GM23338 (cell line): Measurements from ENCODE around the gene CALCB. TPM values are rescaled to one million over a fixed set of nuclear protein-coding genes. Genes with fewer than 3 reads are reported as not detected.

ENCODE experiments used
- ATAC-seq: fragments of 200-7000 bp; cut with Tn5 transposase; 3 replicates; pipeline ENCODE4 v1.9.1; 2020
- DNase-seq: peaks from one replicate; pipeline ENCODE4 v3.0.0-alpha.2; 2015; ENCODE audit warnings: low spot score
- H2AFZ ChIP-seq: fragments of 200-600 bp; sonication (generic); 2 replicates; pipeline ENCODE4 v1.8.0; 2016; ENCODE audit warnings: antibody characterized with exemption, mild to moderate bottlenecking, moderate library complexity
- H3F3A ChIP-seq: fragments of 200-600 bp; sonication (generic); replicated peaks from 2 replicates; pipeline ENCODE4 v1.8.0; 2017; ENCODE audit warnings: antibody characterized with exemption, mixed run types, low read depth
- H3K27ac ChIP-seq: fragments of 200-600 bp; sonication (generic); 2 replicates; pipeline ENCODE4 v1.6.1; 2016; ENCODE audit warnings: low read depth
- H3K27me3 ChIP-seq: fragments of 200-600 bp; sonication (generic); 2 replicates; pipeline ENCODE4 v1.8.0; 2016; ENCODE audit warnings: mild to moderate bottlenecking, mixed run types, moderate library complexity; ENCODE audit not compliant: insufficient read depth
- H3K36me3 ChIP-seq: fragments of 200-600 bp; sonication (generic); 2 replicates; pipeline ENCODE4 v1.8.0; 2016; ENCODE audit warnings: mild to moderate bottlenecking; ENCODE audit not compliant: insufficient read depth
- H3K4me1 ChIP-seq: fragments of 200-600 bp; sonication (generic); 2 replicates; pipeline ENCODE4 v1.8.0; 2016; ENCODE audit warnings: mild to moderate bottlenecking, moderate library complexity; ENCODE audit not compliant: insufficient read depth
- H3K4me2 ChIP-seq: fragments of 200-600 bp; sonication (generic); 2 replicates; pipeline ENCODE4 v1.7.1; 2017; ENCODE audit warnings: mixed run types
- H3K4me3 ChIP-seq: fragments of 200-600 bp; sonication (generic); 2 replicates; pipeline ENCODE4 v1.6.1; 2016; ENCODE audit warnings: mixed run types
- H3K79me2 ChIP-seq: fragments of 200-600 bp; sonication (generic); replicated peaks from 2 replicates; pipeline ENCODE4 v1.8.0; 2017; ENCODE audit warnings: mild to moderate bottlenecking; ENCODE audit not compliant: insufficient read depth
- H3K9me2 ChIP-seq: fragments of 200-600 bp; sonication (generic); 2 replicates; pipeline ENCODE4 v1.8.0; 2017; ENCODE audit not compliant: insufficient read depth
- H4K20me1 ChIP-seq: fragments of 200-600 bp; sonication (generic); replicated peaks from 2 replicates; pipeline ENCODE4 v1.8.0; 2017; ENCODE audit warnings: mild to moderate bottlenecking; ENCODE audit not compliant: insufficient read depth
- H3K27ac Mint-ChIP-seq: 2 replicates; pipeline ENCODE4 v1.8.0; 2020; ENCODE audit warnings: inconsistent platforms, mild to moderate bottlenecking, moderate library complexity, mixed read lengths
- H3K27me3 Mint-ChIP-seq: 3 replicates; pipeline ENCODE4 v1.8.0; 2022; ENCODE audit warnings: low read depth, mild to moderate bottlenecking, moderate library complexity, mixed read lengths, inconsistent platforms; ENCODE audit not compliant: insufficient read depth, poor library complexity
- H3K36me3 Mint-ChIP-seq: 3 replicates; pipeline ENCODE4 v1.8.0; 2021; ENCODE audit warnings: low read depth, mild to moderate bottlenecking, inconsistent platforms, moderate library complexity, mixed read lengths
- H3K4me1 Mint-ChIP-seq: 3 replicates; pipeline ENCODE4 v1.8.0; 2020; ENCODE audit warnings: mild to moderate bottlenecking, inconsistent platforms, mixed read lengths
- H3K4me3 Mint-ChIP-seq: 3 replicates; pipeline ENCODE4 v1.8.0; 2021; ENCODE audit warnings: moderate library complexity, mild to moderate bottlenecking, inconsistent platforms, mixed read lengths
- H3K9me3 Mint-ChIP-seq: 3 replicates; pipeline ENCODE4 v1.8.0; 2020; ENCODE audit warnings: moderate library complexity, mild to moderate bottlenecking, inconsistent platforms, mixed read lengths
- EZH2 ChIP-seq: fragments of 200-600 bp; sonication (generic); IDR thresholded peaks from one replicate; pipeline ENCODE4 v1.8.0; 2017; ENCODE audit warnings: antibody characterized with exemption, mild to moderate bottlenecking, low read depth; ENCODE audit not compliant: unreplicated experiment
- EZH2phosphoT487 ChIP-seq: fragments of 200-600 bp; sonication (generic); IDR thresholded peaks from one replicate; pipeline ENCODE4 v1.8.1; 2018; ENCODE audit warnings: antibody characterized with exemption; ENCODE audit not compliant: unreplicated experiment
- JUNB ChIP-seq: IDR thresholded peaks from one replicate; pipeline ENCODE4 v1.6.1; 2016; ENCODE audit warnings: antibody characterized with exemption; ENCODE audit not compliant: unreplicated experiment
- NANOG ChIP-seq: IDR thresholded peaks from 2 replicates; pipeline ENCODE4 v1.6.1; 2016; ENCODE audit warnings: antibody characterized with exemption, borderline replicate concordance
- POLR2AphosphoS5 ChIP-seq: IDR thresholded peaks from 2 replicates; pipeline ENCODE4 v1.6.1; 2016; ENCODE audit warnings: antibody characterized with exemption, low read depth
- ZNF114 ChIP-seq: fragments of 250-450 bp; sonication (Bioruptor Pico); IDR thresholded peaks from 2 replicates; pipeline ENCODE4 v1.5.0; 2020; ENCODE audit warnings: mild to moderate bottlenecking, moderate library complexity
- polyA plus RNA-seq: library from polyadenylated mRNA; unstranded; fragments of >200 nt; fragmentation: Nextera tagmentation; extraction: Ambion mirVana; gene quantifications from 2 replicates; pipeline ENCODE4 v1.2.1, GENCODE V29; 2016
- total RNA-seq: library from RNA; depleted of rRNA; stranded (reverse); fragments of >200 nt; shearing (Covaris generic); gene quantifications from 2 replicates; pipeline ENCODE4 v1.2.3, GENCODE V29; 2014
- TF ChIP-seq, protein P1 (sequence below): IDR thresholded peaks from 2 replicates; pipeline ENCODE4 v1.6.1; 2016; ENCODE audit warnings: antibody characterized with exemption
- TF ChIP-seq, protein P2 (sequence below): IDR thresholded peaks from one replicate; pipeline ENCODE4 v1.6.1; 2018; ENCODE audit warnings: antibody characterized with exemption; ENCODE audit not compliant: unreplicated experiment
- TF ChIP-seq, protein P3 (sequence below): fragments of 250-450 bp; sonication (Bioruptor Pico); IDR thresholded peaks from 2 replicates; pipeline ENCODE4 v1.5.0; 2020; ENCODE audit warnings: mild to moderate bottlenecking, moderate library complexity

The CALCB gene
- total and polyA plus RNA-seq, 2 experiments from 2014 or later: 7.9 to 9.5 TPM

DNA sequence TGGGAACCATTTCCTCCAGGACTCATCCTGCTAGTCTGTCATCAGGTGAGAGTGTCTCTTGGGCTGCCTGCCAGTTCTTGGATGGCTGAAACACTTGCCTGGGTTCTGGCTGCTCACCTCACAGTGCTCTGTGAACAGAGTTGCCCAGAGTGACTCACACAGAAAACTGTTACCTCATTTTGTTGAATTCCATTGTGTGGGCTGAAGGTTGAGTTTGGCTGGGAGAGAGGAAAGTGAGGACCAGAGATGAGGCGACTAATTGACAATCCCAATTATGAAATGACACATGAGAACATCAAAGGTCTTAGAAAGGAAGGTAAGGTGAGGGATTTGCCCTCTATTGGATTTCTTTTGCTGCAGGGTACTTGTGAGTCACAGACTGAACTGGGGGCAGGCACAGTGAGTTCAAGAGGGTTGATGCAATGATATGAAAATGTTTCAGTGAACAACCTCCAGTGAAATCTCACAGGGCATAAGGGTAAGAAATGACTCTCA, 20.2 kb upstream of the CALCB start:
- Histone ChIP-seq H2AFZ (no peak overlapping the region), H3K4me2 (no peak overlapping the region), H4K20me1 (no peaks in the 10 kb centered on the region), H3K27ac (no peak overlapping the region), H3K27me3 (no peaks in the 10 kb centered on the region), H3K9me2 (no peaks in the 10 kb centered on the region), H3F3A (no peaks in the 10 kb centered on the region), H3K4me1 (no peaks in the 10 kb centered on the region), H3K4me3 (no peak overlapping the region), H3K79me2 (no peaks in the 10 kb centered on the region), H3K36me3 (no peaks in the 10 kb centered on the region)
- TF ChIP-seq EZH2: no peak
- no peak for TF ChIP-seq EZH2phosphoT487
- no peak for TF ChIP-seq NANOG
- TF ChIP-seq, protein P1, sequence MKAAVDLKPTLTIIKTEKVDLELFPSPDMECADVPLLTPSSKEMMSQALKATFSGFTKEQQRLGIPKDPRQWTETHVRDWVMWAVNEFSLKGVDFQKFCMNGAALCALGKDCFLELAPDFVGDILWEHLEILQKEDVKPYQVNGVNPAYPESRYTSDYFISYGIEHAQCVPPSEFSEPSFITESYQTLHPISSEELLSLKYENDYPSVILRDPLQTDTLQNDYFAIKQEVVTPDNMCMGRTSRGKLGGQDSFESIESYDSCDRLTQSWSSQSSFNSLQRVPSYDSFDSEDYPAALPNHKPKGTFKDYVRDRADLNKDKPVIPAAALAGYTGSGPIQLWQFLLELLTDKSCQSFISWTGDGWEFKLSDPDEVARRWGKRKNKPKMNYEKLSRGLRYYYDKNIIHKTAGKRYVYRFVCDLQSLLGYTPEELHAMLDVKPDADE: no peak
- TF ChIP-seq ZNF114 (CRISPR knock-in tag): no peak
- TF ChIP-seq JUNB: no peak
- TF ChIP-seq, protein P2, sequence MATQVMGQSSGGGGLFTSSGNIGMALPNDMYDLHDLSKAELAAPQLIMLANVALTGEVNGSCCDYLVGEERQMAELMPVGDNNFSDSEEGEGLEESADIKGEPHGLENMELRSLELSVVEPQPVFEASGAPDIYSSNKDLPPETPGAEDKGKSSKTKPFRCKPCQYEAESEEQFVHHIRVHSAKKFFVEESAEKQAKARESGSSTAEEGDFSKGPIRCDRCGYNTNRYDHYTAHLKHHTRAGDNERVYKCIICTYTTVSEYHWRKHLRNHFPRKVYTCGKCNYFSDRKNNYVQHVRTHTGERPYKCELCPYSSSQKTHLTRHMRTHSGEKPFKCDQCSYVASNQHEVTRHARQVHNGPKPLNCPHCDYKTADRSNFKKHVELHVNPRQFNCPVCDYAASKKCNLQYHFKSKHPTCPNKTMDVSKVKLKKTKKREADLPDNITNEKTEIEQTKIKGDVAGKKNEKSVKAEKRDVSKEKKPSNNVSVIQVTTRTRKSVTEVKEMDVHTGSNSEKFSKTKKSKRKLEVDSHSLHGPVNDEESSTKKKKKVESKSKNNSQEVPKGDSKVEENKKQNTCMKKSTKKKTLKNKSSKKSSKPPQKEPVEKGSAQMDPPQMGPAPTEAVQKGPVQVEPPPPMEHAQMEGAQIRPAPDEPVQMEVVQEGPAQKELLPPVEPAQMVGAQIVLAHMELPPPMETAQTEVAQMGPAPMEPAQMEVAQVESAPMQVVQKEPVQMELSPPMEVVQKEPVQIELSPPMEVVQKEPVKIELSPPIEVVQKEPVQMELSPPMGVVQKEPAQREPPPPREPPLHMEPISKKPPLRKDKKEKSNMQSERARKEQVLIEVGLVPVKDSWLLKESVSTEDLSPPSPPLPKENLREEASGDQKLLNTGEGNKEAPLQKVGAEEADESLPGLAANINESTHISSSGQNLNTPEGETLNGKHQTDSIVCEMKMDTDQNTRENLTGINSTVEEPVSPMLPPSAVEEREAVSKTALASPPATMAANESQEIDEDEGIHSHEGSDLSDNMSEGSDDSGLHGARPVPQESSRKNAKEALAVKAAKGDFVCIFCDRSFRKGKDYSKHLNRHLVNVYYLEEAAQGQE: no peak
- TF ChIP-seq POLR2AphosphoS5: no peak
- TF ChIP-seq, protein P3, sequence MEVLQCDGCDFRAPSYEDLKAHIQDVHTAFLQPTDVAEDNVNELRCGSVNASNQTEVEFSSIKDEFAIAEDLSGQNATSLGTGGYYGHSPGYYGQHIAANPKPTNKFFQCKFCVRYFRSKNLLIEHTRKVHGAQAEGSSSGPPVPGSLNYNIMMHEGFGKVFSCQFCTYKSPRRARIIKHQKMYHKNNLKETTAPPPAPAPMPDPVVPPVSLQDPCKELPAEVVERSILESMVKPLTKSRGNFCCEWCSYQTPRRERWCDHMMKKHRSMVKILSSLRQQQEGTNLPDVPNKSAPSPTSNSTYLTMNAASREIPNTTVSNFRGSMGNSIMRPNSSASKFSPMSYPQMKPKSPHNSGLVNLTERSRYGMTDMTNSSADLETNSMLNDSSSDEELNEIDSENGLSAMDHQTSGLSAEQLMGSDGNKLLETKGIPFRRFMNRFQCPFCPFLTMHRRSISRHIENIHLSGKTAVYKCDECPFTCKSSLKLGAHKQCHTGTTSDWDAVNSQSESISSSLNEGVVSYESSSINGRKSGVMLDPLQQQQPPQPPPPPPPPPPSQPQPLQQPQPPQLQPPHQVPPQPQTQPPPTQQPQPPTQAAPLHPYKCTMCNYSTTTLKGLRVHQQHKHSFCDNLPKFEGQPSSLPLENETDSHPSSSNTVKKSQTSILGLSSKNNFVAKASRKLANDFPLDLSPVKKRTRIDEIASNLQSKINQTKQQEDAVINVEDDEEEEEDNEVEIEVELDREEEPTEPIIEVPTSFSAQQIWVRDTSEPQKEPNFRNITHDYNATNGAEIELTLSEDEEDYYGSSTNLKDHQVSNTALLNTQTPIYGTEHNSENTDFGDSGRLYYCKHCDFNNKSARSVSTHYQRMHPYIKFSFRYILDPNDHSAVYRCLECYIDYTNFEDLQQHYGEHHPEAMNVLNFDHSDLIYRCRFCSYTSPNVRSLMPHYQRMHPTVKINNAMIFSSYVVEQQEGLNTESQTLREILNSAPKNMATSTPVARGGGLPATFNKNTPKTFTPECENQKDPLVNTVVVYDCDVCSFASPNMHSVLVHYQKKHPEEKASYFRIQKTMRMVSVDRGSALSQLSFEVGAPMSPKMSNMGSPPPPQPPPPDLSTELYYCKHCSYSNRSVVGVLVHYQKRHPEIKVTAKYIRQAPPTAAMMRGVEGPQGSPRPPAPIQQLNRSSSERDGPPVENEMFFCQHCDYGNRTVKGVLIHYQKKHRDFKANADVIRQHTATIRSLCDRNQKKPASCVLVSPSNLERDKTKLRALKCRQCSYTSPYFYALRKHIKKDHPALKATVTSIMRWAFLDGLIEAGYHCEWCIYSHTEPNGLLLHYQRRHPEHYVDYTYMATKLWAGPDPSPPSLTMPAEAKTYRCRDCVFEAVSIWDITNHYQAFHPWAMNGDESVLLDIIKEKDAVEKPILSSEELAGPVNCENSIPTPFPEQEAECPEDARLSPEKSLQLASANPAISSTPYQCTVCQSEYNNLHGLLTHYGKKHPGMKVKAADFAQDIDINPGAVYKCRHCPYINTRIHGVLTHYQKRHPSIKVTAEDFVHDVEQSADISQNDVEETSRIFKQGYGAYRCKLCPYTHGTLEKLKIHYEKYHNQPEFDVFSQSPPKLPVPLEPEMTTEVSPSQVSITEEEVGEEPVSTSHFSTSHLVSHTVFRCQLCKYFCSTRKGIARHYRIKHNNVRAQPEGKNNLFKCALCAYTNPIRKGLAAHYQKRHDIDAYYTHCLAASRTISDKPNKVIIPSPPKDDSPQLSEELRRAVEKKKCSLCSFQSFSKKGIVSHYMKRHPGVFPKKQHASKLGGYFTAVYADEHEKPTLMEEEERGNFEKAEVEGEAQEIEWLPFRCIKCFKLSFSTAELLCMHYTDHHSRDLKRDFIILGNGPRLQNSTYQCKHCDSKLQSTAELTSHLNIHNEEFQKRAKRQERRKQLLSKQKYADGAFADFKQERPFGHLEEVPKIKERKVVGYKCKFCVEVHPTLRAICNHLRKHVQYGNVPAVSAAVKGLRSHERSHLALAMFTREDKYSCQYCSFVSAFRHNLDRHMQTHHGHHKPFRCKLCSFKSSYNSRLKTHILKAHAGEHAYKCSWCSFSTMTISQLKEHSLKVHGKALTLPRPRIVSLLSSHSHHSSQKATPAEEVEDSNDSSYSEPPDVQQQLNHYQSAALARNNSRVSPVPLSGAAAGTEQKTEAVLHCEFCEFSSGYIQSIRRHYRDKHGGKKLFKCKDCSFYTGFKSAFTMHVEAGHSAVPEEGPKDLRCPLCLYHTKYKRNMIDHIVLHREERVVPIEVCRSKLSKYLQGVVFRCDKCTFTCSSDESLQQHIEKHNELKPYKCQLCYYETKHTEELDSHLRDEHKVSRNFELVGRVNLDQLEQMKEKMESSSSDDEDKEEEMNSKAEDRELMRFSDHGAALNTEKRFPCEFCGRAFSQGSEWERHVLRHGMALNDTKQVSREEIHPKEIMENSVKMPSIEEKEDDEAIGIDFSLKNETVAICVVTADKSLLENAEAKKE (CRISPR knock-in tag): no peak
- DNase-seq (no peak), ATAC-seq (no peak)
- Mint-ChIP-seq H3K4me1 (peaks cover 6% of the 10 kb centered on the region; the same call in 2 of the 3 replicates), H3K36me3 (no peaks in the 10 kb centered on the region), H3K9me3 (no peaks in the 10 kb centered on the region), H3K27ac (no peak overlapping the region), H3K4me3 (no peak overlapping the region), H3K27me3 (no peaks in the 10 kb centered on the region)
